Dermis blood vessel endothelial cell (primary cell): ENCODE results near the gene VEGFC. TPM values are rescaled to one million over a fixed set of nuclear protein-coding genes. Genes with fewer than 3 reads are reported as not detected.
A peak's percentile ranks its signal among the peaks of the same experiment; 100 is the strongest.

Experiments
- DNase-seq: peaks from one replicate; pipeline ENCODE4 v3.0.0; 2010
- total RNA-seq: library from RNA; depleted of rRNA; stranded (reverse); fragments of >200 nt; gene quantifications from 2 replicates; pipeline ENCODE4 v1.2.3, GENCODE V29; 2014

VEGFC gene
- total RNA-seq, 1 donor from 2014 or later = 4.4 TPM

DNA sequence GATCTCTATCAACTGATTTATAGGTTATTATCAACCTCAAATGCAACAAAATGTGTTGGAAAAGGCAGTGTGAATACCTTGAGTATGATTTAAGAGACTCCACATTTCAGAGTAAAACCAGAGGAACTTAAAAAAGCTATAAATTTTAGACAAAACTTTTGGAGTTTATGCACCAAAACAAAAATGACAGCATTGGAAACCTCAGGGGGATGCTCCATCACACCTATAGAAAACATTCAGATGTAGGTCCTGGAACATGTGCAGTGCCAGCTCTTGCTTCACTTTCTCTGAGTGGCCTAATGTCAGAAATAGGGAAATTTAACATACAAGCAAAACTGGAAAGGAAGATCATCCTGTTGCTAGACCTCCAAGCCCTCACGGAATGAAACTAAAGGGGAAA is 5.8 kb upstream of the VEGFC start:
- no peak for DNase-seq

GRCh38 chr4:176795441-176795840 is 2.7 kb upstream of the VEGFC start:
- no peak for DNase-seq

- DNase-seq = no peak
Measured at GRCh38 chr4:176794651-176795050, 1.9 kb upstream of the VEGFC start.

- DNase-seq = peak; percentile 85
Measured at GRCh38 chr4:176794151-176794550, 1.4 kb upstream of the VEGFC start.

DNA sequence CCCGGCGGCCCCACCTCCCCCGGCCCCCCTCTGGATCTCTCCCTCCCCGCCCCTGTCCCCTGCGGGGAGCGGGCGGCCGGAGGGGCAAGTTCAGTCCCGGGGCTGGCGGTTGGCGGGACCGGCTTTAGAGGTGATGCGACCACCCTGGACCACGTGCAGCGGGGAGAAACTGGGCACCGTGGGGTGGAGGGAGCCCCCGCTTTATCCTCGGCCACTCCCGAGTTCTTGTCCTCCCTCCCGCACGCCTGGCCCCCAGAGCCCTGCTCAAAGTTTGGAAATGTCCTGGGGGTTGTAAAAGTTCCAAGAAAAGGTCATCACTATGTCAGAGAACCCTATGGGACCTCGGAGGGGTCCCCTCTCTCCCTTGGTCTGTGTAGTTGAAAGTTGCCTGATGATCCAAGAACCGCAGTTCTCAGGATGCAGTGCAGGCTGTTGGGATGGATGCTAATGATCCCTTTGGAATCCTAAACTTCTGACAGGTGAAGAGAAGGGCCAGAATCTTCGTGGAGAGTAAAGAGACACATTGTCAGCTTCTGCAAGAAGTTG is 411 bp upstream of the VEGFC start:
- DNase-seq = no peak

DNA sequence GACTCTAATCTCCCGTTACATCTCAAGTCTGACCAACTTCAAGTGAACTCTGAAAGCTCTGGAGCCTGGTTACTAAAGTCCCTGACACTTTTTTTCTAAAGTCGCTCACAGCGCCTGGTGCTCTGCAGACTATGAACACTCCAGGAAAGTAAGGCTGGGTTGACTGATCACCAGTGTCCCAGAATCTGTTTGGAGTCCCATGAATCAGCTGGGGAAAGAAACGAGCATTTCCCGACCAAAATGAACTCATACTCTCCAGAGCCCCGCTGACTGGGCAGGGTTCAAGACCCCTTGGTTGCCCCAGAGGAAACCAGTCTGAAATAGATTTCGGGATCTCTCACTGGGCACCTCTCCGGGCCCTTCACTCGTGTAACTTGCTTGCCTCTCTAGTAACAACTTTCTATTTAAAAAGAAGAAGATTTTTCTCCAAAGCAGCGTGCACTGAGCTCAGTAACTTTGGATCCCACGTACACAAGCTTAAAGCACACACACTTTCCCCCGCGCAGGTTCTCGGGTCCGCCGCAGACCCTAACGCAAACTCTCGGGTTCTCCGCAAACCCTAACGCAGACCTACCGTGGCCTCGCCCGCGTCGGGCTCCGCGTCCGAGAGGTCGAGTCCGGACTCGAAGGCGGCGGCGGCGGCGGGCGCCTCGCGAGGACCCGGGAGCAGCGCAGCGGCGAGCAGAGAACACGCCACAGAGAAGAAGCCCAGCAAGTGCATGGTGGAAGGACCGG is 964 bp downstream of the VEGFC start:
- peak; percentile 70 for DNase-seq

GRCh38 chr4:176790398-176790797 is 2.3 kb downstream of the VEGFC start:
- peak; percentile 42 for DNase-seq

- DNase-seq = peak; percentile 92
Measured at GRCh38 chr4:176789955-176790354, 2.8 kb downstream of the VEGFC start.

DNA sequence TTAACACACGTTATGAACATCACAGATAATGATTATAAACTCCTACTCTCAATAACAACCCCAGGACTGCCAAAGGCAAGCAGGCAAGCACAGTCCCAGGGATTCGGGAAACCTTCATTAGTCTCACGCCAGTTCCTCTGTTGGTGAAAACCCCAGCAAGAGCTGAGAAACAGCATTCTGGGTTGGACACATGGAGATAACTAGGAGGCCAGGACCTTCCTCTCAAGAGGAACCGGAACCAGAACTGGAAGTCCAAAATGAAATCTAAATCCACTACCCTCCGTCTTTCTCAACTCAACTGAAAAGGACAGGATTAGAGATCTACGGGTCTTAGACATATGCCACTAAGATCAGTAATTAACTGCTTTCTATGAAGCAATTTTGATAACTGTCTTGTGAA is 3.8 kb downstream of the VEGFC start:
- peak; percentile 61 for DNase-seq

- DNase-seq = peak; percentile 70
Measured at GRCh38 chr4:176788248-176788647, 4.5 kb downstream of the VEGFC start.

- no peak for DNase-seq
Measured at GRCh38 chr4:176784816-176785215, 7.9 kb downstream of the VEGFC start.

DNA sequence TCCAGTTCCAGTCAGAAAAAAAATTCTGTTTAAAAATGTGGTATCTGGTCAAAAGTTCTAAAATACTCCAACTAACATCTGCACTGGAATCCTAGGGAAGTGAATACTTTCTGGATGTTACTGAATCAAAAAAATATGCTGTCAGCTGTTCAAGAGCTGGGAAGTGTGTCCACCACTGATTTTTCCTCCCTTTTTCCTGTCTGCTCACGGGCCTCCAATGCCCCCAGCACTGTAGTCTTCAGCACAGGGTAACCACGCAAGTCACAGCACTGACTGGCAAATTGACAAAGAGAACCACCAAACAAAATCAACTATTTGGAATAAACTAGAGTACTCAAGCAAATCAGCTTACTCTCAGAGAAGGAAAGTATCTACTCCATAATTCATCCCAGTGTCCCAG is 9.9 kb downstream of the VEGFC start:
- DNase-seq = peak; percentile 59

DNA sequence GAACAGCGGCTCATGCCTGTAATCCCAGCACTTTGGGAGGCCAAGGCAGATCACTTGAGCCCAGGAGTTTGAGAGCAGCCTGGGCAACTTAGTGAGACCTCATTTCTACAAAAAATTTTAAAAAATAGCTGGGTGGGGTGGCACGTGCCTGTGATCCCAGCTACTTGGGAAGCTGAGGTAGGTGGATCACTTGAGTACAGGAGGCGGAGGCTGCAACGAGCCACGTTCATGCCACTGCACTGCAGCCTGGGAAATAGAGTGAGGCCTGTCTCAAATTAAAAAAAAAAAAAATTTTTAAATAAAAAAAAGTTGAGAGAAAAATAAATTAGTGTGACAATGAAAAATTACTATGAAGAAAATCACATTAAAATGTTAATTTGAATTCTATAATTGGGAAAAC is 10.5 kb downstream of the VEGFC start:
- peak; percentile 70 for DNase-seq

DNA sequence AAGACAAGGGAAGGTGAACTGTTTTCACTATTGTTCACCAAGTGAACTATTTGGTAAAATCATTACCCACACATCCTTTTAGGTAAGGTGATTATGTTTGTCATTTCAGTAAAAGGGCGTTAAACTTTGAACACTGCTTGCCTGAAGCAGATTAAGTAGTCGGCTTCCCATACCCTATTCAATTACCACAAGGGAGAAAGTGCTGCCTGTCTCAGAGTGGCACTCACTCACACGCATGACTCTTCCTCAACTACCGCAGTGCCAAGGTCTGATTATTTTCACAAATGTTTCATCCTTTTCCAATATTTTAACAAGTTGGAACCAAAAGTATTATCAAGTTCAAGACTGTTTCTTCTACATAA is 11.0 kb downstream of the VEGFC start:
- DNase-seq = peak; percentile 77

- DNase-seq = peak; percentile 62
Measured at GRCh38 chr4:176780995-176781738, 11.6 kb downstream of the VEGFC start.

- no peak for DNase-seq
Measured at GRCh38 chr4:176779421-176779820, 13.3 kb downstream of the VEGFC start.

- peak; percentile 74 for DNase-seq
Measured at GRCh38 chr4:176778491-176778890, 14.2 kb downstream of the VEGFC start.

DNA sequence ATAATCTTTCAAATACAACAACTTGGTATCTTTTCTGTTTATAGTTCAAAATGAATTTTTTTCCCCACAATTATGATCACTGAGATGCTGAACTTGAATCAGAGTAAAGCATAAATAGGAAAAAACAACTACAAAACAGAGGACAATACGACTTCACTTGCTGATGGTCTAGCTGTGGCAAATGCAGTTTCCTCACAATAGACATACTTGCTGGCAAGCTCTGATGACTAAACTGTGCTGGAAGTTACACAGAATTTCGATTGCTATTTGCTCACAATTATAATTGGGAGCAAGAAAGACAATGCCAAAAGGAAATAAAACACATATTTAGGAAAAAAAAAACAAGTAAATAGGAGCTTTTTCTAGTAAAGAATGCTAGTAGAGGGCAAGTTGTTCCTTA is 14.7 kb downstream of the VEGFC start:
- DNase-seq = peak; percentile 82

- DNase-seq = no peak
Measured at GRCh38 chr4:176775338-176775737, 17.4 kb downstream of the VEGFC start.

GRCh38 chr4:176774852-176775251 is 17.9 kb downstream of the VEGFC start:
- peak; percentile 58 for DNase-seq

DNA sequence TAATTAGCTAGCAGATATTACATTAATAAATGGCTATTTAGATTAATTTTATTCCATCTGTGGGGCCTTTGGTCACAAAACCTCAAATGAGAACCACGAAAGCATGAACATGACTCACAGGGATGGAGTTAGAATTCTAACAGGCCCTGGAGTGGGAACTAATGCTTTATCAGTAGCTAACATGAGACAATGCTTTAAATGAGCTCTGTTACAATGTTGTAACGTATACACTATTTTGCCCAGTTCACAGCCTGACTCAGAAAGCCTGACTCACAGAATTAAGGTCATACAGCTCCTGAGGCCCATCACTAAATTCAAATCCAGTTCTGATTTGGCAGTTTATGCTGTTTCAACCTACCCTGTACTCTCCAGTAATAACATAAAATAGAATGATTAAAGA is 23.2 kb downstream of the VEGFC start:
- peak; percentile 84 for DNase-seq

GRCh38 chr4:176767183-176767582 is 25.5 kb downstream of the VEGFC start:
- no peak for DNase-seq

DNA sequence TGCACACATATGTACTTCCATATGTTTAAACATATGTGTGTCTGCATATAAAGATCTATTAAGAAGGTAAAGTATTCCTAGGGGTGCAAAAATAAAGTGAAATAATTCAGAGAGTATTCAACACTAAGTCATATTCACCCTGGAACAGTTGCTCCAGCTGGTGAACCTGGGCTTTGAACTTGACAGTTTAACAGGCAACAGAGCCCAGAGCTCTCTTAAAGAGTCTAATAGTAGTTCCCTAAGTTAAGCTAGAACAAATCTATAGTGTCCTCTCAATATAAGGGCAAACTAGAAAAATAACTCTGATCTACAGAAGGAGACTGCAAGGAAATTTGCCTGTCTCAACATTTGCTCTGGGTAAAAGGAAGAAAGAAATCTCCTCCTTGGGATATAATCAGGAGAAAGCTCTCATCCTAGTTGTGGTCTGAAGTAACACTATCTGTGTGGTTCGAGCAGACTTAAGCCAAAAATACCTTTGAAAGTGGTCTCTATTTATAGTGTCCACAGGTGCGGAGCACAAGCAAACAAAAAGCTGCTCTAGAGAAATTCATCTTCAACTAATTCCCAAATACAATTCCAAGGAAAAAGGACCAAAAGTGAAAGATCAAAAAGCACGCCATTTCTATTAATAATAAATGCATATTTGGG is 29.9 kb downstream of the VEGFC start:
- DNase-seq = no peak

GRCh38 chr4:176761872-176762271 is 30.9 kb downstream of the VEGFC start:
- DNase-seq = no peak
